NCI-H2081 (cell line): ENCODE measurements around the gene FAM222A.

Experiments used
- DNase-seq, 2 experiments: peaks; one replicate each; lab custom pipeline; 2025; lab: John Stamatoyannopoulos, UW

FAM222A gene

DNA sequence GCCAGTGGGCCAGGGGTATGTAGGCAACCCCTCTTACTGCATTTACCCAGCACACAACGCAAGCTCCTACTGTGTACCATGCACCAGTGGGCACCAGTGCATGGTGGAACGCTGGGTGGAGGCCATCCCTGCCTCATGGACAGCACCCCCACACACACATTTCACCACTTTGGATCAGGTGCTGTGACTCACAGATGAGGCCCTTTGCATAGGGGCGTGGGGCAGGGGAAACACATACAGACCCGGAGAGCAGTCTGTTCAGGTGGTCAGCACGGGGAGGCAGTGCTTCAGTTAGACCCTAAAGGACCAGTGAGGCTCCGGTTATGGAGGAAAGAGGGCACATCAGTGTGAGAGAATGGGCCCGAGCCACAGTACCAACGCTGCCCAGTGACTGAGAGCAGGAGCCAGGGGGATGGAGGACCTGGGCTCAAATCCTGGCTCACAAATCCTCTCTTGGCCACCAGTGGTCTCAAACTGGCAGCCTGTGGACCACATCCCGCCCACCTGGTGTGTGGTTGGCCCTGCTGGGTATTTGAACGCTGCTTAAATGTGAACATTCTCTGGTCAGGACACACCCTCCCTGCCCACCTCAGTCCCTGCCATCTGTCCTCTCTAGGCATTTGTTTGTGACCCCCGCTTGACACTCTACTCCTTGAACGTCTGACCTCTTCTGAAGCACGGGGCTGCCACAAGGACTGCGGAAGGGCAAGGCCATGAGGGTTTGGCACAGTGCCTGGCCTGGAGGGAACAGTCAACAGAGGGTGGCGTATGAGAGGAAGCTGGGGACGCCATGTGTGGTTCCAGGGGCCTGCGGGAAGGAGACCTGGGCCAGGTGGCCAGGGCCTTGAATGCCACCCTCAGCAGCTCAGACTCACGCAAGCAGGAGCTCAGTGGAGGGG lies 46.7 kb downstream of the FAM222A start:
- DNase-seq = peak in 1 of 2 experiments; percentile 35

DNA sequence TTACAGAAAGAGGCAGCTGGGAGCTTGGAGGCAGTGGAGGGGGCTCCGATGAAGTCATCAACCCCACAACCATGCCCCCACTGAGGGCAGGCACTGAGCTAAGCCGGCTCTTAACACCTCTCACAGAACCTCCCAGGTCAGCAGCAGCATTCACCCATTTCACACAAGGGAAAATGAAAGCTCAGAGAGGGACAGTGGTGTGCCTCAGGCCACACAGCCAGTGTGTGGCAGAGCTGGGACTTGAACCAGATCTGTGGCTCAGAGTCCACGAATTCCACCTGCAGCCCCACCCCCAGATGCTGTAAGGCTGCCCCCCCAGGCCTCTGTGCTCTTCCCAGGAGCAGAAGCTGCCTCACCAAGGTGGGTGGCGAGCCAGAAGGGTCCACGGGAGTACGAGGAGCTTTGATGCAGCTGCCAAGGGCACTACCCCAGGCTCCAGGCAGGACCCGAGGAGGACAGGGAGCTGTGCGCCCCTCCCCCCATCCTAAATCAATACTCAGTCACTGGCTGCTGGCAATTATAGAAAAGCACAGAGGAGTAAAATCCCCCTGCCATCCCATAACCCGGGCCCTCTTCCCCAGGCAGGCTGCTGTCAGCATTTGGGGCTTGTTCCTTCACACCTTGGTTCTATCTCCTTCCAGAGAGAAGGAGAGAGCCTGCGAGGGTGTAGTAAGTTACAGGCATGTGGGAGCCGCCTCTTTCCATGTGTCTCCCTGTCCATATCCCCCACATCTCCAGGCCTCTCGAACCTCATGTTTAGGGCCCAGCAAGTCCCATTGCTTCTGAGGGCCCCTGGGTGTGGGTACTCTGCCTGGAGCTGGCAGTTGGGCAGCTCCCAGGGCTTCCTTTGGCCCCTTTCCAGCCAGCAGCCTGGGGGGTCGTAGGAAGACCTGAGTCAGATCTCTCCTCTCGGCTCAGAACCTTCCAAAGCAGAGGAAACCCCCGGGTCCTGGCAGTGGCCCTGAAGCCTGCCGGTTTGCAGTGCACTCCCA lies 47.6 kb downstream of the FAM222A start:
- DNase-seq = no peak

DNA sequence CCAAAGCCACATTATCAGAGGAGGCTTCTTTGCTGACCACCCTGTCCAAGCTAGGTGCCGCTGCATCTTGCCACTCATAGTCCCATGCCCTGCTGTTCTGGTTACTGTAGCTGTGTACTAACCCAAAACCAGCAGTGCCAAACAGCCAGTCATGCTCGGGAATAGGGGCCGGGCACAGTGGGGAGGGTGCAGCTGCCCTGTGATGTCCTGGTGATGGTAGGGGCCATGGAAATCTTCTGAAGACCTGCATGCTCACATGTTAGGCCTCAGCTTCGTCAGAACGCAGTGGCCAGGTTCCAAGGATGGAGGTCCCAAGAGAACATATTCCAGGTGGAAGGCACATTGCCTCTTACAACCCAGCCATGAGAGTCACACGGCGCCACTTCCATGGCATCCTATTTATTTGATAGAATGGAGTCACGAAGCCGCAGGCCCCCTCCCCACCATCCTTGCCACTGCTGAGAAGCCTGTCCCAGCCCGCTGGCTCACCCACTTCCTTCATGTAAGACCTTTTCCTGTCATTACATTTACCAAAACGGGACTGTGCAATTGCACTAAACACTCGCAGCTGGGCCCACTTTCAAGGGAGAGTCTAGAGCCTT lies 48.5 kb downstream of the FAM222A start:
- DNase-seq = no peak

DNA sequence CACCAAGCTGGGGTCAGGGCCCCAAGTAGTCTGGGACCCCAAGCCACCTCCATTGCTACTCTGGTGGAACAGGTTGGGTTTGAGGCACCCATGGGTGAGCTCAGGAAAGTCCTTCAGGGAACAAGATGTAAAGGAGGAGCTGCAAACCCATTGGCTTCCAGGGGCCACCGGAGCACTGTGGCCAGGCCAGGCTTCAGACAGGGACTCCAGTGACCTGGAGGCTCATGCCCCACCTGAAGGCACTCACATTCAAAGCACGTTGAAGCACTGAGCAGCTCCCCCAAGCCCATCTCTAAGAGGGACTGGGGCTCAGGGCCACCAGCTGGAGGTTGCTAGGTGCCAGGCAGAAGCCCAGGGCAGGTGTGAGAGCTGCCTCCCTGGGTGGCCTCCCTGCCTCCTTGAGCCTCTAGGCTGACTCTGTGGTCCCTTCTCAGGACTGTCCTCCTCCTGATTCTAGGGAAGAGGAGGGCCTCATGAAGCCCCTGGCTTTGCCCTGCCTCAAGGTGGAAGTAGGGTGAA lies 49.1 kb downstream of the FAM222A start:
- DNase-seq = no peak

DNA sequence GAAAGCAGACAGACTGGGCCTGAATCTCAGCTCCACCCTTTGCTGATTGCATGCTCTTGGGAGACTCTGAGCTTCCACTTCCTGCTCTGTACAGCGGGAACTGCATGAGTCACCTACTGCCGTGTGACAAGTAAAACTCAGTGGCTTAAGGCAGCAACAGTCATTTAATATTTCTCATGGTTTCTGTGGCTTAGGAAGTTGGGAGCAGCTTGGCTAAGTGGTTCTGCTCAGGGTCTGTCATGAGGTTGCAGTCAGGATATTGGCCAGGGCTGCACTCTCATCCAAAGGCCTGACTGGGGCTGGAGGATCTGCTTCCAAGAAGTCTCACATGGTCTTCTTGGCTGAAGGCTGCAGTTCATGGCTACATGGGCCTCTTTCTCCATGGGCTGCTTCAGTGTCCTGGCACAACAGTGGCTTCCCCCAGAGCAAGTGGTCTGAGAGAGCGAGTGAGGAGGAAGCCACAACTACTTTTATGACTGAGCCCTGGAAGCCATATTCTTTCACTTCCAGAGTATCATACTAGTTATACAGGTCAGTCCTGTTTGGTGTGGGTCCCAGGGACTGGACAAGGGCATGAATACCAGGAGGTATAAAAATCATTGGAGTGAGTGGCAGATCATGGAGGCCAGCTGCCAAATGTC lies 49.7 kb downstream of the FAM222A start:
- DNase-seq = no peak

DNA sequence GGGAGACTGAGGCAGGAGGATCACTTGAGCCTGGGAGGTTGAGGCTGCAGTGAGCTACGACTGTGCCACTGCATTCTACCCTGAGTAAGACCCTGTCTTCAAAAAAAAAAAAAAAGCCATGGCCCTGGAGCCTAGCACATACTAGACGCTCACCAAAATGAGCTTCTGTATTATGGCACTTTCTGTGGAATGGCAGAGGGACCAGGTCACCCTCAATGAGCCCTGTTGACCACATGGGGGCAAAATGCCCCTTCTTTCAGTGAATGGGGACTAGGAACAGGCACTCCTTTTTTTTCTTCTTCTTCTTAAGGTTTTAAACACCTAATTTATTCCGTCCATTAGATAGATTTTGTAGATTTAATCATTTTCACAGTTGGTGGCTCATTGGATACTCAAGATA lies 50.5 kb downstream of the FAM222A start:
- no peak for DNase-seq

DNA sequence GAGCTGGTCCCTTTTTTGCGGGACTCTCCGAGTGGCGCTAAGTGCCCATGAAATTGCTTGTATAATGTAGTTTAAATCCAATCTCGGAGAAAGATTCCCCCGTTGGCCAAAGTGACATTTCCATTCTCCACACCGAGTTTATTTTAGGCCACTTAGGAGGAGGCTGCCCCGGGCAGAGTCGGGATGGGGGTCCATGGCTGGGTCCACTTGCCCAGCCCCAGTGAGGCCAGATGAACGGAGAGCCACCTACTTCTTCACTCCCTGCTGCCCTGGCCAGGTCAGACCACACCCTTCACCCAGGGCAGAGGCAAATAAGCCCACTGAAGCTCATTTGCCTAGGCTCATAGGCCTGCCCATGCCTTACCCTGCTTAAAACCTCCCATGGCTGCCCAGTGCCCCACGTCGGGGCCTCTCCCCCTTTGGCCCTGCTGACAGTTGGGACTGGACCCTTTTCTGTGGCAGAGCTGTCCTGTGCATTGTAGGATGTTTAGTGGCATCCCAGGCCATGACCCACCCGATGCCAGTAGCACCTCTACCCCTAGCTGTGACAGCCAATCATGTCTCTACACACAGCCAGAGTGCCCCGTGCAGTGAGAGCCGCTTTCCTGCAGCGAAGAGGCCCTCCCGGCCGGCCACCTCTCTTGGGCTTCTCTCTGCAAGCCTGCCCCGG lies 51.3 kb downstream of the FAM222A start:
- DNase-seq = no peak

DNA sequence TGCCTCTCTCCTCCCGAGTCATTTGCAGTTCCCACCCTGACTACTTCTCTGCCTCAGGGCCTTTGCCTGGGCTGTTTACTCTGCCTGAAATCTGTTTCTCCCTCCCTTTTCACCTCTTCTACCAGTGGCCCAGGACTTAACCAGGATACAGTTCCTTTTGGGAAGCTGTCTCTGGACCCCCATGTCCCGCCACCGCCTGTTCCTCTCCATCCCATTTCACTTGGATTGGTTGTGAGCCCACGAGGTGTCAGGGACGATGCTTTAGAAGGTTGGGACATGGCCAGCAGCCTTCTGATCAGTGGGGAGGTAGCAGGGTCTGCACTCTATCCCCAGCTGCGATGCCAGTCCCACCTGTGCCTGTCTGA lies 51.8 kb downstream of the FAM222A start:
- DNase-seq = no peak

DNA sequence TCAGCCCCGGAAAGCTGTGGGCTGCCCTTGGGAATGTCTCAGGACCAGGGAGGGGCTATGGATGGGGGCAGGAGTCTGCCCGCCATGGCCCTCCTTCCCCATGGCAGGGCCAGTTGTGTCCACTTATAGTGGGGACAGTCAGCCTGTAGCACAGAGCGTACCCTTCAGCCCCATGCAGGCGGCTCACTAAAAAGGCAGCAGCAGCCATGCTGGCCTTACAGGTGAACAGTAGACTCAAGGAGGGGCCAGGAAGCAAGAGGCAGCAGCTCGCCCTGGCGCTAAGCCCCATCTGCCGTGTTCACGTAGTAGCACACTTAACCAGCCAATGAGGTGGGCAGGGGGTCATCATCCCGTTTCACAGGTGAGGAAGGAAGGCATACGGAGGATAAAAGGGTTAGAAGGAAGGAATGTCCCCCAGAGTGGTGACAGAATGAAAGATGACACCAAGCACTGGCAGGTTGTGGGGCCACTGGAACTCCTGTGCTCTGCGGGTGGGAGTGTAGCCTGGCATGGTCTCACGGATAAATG lies 52.7 kb downstream of the FAM222A start:
- DNase-seq = no peak

DNA sequence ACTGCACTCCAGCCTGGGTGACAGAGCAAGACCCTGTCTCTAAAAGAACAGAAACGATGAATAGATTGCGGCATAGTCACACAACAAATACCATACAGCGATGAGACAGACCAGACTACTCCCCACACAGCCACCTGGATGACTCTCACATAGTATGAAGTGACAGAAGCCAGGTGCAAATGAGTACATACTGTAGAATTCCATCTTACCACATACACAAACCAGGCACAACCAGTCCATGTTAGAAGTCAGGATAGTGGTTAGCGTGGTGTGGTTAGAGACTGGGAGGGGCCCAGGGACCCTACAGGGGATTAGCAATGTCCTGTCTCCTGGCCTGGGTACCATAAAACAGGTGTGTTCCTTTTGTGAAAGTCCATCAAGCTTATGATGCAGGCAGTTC lies 53.8 kb downstream of the FAM222A start:
- DNase-seq = no peak

DNA sequence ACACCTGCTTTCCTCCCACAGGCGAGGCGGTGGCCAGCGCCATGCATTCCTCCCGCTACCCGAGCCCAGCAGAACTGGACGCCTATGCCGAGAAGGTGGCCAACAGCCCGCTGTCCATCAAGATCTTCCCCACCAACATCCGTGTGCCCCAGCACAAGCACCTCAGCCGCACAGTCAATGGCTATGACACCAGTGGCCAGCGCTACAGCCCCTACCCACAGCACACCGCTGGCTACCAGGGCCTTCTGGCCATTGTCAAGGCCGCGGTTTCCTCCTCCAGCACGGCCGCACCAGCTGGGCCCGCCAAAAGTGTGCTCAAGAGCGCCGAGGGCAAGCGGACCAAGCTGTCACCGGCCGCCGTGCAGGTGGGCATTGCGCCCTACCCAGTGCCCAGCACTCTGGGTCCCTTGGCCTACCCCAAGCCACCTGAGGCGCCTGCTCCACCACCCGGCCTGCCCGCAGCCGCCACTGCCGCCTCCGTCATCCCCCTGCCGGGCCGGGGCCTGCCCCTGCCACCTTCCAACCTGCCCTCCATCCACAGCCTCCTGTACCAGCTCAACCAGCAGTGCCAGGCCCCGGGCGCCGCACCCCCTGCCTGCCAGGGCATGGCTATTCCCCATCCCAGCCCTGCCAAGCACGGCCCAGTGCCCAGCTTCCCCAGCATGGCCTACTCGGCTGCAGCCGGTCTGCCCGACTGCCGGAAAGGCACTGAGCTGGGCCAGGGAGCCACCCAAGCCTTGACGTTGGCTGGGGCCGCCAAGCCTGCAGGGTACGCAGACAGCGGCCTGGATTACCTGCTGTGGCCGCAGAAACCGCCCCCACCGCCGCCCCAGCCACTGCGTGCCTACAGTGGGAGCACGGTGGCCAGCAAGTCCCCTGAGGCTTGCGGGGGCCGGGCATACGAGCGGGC lies 54.6 kb downstream of the FAM222A start:
- DNase-seq = no peak

DNA sequence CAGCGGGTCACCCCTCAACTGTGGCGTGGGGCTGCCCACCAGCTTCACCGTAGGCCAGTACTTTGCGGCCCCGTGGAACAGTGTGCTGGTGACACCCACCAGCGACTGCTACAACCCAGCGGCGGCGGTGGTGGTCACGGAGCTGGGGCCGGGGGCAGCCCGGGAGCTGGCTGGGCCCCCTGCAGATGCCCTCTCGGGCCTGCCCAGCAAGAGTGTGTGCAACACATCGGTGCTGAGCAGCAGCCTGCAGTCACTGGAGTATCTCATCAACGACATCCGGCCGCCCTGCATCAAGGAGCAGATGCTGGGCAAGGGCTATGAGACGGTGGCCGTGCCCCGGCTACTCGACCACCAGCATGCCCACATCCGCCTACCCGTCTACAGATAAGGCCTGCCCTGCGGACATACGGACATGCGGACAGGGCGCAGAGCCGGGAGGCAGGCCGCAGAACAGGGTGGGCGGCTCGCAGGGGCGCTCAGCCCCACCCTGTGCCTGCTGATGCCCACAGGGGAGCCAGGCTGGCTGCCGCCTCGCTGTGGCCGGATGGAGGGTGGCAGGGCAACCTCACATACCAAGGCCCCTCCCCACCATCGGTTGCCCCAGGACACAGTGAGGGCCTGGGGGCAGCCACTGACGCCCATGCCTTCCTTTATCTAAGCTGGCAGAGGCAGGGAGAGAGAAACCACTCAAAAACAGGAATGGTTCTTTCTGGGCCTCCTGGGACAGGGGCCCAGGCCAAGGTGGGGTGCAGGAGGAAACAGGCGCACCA lies 55.5 kb downstream of the FAM222A start:
- no peak for DNase-seq

DNA sequence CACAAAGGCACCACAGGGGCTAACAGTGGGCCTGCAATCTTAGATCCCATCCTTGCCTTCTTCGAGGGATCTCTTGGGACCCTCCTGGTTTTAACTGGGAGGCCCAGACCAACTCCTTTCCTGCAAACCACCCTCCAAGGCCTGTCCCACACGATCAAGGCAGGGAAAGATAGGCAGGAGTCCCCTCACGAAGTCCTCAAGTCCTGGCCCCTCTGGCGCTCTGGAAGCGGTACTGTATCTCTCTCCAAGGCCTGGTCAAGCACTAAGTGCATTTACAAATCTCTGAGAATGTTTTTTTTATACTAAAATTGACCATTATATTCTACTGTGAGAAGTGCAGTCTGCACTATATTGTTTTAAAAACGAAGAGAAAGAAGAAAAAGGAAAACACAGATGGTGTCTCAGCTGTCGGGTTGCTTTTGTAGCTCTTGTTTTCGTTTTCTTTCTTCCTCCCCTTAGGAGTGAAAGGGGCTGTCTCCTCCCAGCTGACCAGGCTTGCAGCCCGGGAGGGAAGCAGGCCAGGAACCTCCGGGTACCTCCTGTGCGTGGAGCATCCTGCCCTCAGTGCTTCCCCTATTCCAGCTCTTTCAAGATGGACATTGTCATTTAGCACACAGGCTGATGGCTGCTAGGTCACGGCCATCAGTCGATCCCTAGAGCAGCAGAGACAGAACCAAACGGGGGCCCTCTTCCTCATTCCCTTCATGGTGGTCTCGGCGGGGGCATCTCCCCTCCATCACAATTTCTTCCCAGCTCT lies 56.7 kb downstream of the FAM222A start:
- DNase-seq = no peak

DNA sequence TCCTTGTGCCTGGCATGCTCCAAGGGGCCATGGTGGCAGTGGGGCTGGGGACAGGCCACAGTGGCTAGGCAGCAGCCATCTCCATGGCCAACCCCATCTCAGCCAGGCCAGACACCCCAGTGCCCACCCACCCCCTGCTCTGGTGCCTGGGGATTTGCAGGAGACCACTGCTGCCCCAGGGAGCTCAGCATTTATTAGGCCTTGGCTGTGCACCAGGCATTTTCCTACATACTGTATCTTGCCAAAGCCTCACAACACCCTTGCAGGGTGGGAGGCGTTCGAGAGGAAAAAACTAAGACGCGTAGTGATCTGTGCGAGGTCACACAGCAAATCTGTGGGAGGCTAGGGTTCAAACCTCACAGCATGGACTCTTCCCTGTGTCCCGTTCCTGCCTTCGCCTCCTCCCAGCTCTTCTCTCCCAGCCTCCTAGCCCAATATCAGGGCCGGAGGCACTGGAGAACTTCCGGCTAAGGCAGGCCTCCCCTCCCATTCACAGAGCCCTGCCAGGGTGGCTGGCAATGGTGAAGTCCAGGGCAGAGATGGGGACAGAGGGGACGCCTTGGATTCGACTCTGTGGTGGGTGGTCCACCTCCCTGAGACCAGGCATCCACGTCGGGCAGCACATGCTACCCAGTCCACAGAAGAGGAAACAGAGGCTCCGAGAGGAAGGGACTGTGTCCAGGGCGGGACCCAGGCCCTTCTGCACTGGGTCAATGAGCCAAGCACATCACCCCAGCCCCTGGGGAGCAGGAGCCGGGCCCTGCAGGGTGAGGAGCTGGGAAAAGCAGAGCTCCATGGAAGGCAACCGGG lies 57.4 kb downstream of the FAM222A start:
- no peak for DNase-seq

DNA sequence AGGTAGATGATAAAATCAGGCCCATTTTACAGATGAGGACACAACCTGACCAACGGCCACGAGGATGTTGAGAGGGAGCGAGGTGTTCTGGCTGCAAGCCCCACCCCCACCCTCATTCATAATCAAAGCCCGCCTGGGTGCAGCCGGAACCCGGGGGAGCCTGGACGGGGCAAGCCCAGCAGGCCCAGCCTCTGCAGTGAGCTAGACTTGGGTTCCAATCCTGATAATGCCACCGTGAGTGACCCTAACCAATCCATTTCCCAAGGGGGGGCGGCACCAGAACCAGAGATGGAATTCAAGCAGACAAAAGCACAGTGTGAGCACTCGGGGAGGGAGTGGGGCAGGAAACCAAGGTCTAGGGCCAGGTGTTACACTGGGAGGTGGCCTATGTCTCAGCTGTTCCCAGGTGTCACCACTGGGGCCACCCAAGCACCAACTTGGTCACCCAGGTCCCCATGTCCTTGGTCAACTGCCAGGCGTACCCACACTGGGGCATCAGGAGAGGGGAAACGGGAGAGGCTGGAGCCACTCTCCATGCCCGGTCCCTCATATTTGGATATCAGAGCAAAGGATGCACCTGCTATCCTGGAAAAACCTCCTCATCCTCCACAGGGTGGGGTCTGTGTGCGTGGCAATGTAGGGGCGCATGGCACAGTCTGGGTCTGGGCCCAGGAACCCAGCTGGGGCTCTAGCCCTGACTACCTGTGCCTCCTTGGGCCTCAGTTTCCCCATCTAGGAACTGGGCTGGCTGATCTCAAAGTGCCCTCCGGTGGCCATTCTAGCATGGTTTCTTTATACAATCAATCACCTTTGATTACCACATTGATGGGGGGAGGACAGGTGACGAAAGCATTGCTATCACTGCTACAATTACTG lies 58.4 kb downstream of the FAM222A start:
- DNase-seq = peak in 1 of 2 experiments; percentile 20

DNA sequence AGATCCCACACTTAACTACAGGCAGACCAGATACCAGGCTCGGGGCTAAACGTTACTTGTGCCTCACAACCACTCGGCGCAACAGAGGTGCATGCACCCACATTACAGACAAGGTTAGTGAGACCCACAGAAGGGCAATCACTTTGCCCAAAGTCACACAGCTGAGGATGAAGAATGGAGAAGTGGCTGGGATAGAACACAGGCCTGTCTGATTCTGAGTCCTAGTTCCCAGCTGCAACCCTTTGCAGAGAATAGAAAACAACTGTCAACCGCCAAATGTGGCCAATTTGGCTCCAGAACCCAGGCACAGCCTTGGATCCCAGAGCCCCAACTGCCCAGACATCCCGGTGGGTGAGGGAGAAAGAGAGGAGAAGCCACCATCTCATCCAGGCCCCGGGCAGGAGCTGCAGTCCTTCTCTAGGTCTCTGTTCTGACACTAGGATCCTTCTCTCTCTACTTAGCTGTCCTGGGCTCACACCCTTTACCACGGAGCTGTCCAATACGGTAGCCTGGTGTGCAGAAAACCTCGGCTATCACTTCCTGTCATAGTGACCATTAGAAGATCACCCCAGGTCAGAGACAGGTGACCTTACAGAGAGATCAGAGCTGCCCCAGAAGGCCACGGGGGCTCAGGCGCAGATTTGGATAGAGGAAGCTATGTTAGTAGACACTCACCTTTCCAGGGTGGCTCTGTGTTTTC lies 59.1 kb downstream of the FAM222A start:
- DNase-seq = no peak
